ENCODE data around the gene ATP6V0B. TPM values are rescaled to one million over a fixed set of nuclear protein-coding genes. Genes with fewer than 3 reads are reported as not detected.

ATP6V0B gene
- total and polyA plus RNA-seq, 9 of the 15 experiments (the other 6 are each of a cell fraction or from before 2014, with no cell fraction given) = 137 to 328 (median 220) TPM

GRCh38 chr1:43991476-43992231 is 16.9 kb downstream of the ATP6V0B start, which contains the start of gene CCDC24 (continued):
- TF ChIP-seq, protein P1, sequence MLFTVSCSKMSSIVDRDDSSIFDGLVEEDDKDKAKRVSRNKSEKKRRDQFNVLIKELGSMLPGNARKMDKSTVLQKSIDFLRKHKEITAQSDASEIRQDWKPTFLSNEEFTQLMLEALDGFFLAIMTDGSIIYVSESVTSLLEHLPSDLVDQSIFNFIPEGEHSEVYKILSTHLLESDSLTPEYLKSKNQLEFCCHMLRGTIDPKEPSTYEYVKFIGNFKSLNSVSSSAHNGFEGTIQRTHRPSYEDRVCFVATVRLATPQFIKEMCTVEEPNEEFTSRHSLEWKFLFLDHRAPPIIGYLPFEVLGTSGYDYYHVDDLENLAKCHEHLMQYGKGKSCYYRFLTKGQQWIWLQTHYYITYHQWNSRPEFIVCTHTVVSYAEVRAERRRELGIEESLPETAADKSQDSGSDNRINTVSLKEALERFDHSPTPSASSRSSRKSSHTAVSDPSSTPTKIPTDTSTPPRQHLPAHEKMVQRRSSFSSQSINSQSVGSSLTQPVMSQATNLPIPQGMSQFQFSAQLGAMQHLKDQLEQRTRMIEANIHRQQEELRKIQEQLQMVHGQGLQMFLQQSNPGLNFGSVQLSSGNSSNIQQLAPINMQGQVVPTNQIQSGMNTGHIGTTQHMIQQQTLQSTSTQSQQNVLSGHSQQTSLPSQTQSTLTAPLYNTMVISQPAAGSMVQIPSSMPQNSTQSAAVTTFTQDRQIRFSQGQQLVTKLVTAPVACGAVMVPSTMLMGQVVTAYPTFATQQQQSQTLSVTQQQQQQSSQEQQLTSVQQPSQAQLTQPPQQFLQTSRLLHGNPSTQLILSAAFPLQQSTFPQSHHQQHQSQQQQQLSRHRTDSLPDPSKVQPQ (CRISPR knock-in tag; IDR thresholded peaks at IDR 0.05; ENCODE audit: borderline replicate concordance) = peak; percentile 62; the same call in 1 of the 2 replicates
- TF ChIP-seq NCOR1 (IDR thresholded peaks at IDR 0.05) (peak; percentile 27), PRPF4 (IDR thresholded peaks at IDR 0.05; ENCODE audit: insufficient read depth, low read depth, low read length, poor library complexity, severe bottlenecking) (no peak), SAFB2 (IDR thresholded peaks at IDR 0.05; ENCODE audit: borderline replicate concordance, low read depth, low read length, severe bottlenecking) (no peak), PTTG1 (tag; IDR thresholded peaks at IDR 0.05; ENCODE audit: low read depth) (no peak), IRF2 (CRISPR knock-in tag; IDR thresholded peaks at IDR 0.05) (no peak), MED1 (CRISPR knock-in tag; IDR thresholded peaks at IDR 0.05; ENCODE audit: borderline replicate concordance) (no peak), ZNF282 (CRISPR knock-in tag; IDR thresholded peaks at IDR 0.05) (0 out of 2 replicates have a peak, but pooled peaks have one; percentile 40), NR4A1 (CRISPR knock-in tag; IDR thresholded peaks at IDR 0.05) (0 out of 2 replicates have a peak, but pooled peaks have one; percentile 40), NR4A1 (tag; IDR thresholded peaks at IDR 0.05) (no peak), MTA2 (IDR thresholded peaks at IDR 0.05; ENCODE audit: low read depth) (no peak), KDM1A (IDR thresholded peaks at IDR 0.05) (no peak), ARID1B (IDR thresholded peaks at IDR 0.05) (no peak; the same call in 1 of the 2 replicates)
- TF ChIP-seq, protein P2, sequence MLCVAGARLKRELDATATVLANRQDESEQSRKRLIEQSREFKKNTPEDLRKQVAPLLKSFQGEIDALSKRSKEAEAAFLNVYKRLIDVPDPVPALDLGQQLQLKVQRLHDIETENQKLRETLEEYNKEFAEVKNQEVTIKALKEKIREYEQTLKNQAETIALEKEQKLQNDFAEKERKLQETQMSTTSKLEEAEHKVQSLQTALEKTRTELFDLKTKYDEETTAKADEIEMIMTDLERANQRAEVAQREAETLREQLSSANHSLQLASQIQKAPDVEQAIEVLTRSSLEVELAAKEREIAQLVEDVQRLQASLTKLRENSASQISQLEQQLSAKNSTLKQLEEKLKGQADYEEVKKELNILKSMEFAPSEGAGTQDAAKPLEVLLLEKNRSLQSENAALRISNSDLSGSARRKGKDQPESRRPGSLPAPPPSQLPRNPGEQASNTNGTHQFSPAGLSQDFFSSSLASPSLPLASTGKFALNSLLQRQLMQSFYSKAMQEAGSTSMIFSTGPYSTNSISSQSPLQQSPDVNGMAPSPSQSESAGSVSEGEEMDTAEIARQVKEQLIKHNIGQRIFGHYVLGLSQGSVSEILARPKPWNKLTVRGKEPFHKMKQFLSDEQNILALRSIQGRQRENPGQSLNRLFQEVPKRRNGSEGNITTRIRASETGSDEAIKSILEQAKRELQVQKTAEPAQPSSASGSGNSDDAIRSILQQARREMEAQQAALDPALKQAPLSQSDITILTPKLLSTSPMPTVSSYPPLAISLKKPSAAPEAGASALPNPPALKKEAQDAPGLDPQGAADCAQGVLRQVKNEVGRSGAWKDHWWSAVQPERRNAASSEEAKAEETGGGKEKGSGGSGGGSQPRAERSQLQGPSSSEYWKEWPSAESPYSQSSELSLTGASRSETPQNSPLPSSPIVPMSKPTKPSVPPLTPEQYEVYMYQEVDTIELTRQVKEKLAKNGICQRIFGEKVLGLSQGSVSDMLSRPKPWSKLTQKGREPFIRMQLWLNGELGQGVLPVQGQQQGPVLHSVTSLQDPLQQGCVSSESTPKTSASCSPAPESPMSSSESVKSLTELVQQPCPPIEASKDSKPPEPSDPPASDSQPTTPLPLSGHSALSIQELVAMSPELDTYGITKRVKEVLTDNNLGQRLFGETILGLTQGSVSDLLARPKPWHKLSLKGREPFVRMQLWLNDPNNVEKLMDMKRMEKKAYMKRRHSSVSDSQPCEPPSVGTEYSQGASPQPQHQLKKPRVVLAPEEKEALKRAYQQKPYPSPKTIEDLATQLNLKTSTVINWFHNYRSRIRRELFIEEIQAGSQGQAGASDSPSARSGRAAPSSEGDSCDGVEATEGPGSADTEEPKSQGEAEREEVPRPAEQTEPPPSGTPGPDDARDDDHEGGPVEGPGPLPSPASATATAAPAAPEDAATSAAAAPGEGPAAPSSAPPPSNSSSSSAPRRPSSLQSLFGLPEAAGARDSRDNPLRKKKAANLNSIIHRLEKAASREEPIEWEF (CRISPR knock-in tag; IDR thresholded peaks at IDR 0.05) = no peak
- TF ChIP-seq, protein P3, sequence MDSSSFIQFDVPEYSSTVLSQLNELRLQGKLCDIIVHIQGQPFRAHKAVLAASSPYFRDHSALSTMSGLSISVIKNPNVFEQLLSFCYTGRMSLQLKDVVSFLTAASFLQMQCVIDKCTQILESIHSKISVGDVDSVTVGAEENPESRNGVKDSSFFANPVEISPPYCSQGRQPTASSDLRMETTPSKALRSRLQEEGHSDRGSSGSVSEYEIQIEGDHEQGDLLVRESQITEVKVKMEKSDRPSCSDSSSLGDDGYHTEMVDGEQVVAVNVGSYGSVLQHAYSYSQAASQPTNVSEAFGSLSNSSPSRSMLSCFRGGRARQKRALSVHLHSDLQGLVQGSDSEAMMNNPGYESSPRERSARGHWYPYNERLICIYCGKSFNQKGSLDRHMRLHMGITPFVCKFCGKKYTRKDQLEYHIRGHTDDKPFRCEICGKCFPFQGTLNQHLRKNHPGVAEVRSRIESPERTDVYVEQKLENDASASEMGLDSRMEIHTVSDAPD (CRISPR knock-in tag; IDR thresholded peaks at IDR 0.05) = no peak
- TF ChIP-seq, protein P4, sequence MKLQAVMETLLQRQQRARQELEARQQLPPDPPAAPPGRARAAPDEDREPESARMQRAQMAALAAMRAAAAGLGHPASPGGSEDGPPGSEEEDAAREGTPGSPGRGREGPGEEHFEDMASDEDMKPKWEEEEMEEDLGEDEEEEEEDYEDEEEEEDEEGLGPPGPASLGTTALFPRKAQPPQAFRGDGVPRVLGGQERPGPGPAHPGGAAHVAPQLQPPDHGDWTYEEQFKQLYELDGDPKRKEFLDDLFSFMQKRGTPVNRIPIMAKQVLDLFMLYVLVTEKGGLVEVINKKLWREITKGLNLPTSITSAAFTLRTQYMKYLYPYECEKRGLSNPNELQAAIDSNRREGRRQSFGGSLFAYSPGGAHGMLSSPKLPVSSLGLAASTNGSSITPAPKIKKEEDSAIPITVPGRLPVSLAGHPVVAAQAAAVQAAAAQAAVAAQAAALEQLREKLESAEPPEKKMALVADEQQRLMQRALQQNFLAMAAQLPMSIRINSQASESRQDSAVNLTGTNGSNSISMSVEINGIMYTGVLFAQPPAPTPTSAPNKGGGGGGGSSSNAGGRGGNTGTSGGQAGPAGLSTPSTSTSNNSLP (IDR thresholded peaks at IDR 0.05; ENCODE audit: borderline replicate concordance, low read depth, low read length) = no peak

Measured in K562 (cell line).